Lung microvascular endothelial cell (primary cell): ENCODE measurements around the gene HS3ST2. TPM values are rescaled to one million over a fixed set of nuclear protein-coding genes. Genes with fewer than 3 reads are reported as not detected.

Source experiments
- DNase-seq, 2 donors: peaks; one replicate each; pipeline versions ENCODE4 v3.0.0 to v3.0.0-alpha.2; 2010; ENCODE audit warnings: low read depth in 2 of 2
- total RNA-seq: library from RNA; depleted of rRNA; stranded (reverse); fragments of >200 nt; gene quantifications from 2 replicates; pipeline ENCODE4 v1.2.1, GENCODE V29; 2014

Gene HS3ST2
- total RNA-seq, result not detected in 2 replicates

GRCh38 chr16:22813948-22814710, at the start of gene HS3ST2:
Gene HS3ST2 (plus strand): TSS chr16:22814162. CDS start chr16:22814611, 449 bp downstream.
- DNase-seq, result peak; percentile 23 to 40

GRCh38 chr16:22764662-22765327, 49.2 kb upstream of the HS3ST2 start:
- DNase-seq, result no peak

GRCh38 chr16:22765479-22765878, 48.5 kb upstream of the HS3ST2 start:
- DNase-seq, result no peak

GRCh38 chr16:22770866-22771265, 43.1 kb upstream of the HS3ST2 start:
- DNase-seq, result no peak

GRCh38 chr16:22771551-22771950, 42.4 kb upstream of the HS3ST2 start:
- DNase-seq, result no peak

GRCh38 chr16:22775220-22775922, 38.6 kb upstream of the HS3ST2 start:
- DNase-seq, result no peak

GRCh38 chr16:22781480-22781879, 32.5 kb upstream of the HS3ST2 start:
- no peak for DNase-seq

- peak in 1 of 2 donors; percentile 5 for DNase-seq
Observed at GRCh38 chr16:22782314-22782713, 31.6 kb upstream of the HS3ST2 start.

GRCh38 chr16:22784690-22785214, 29.2 kb upstream of the HS3ST2 start:
- no peak for DNase-seq

- no peak for DNase-seq
Observed at GRCh38 chr16:22785552-22785951, 28.4 kb upstream of the HS3ST2 start.

GRCh38 chr16:22786284-22786683, 27.7 kb upstream of the HS3ST2 start:
- DNase-seq, result no peak

- no peak for DNase-seq
Observed at GRCh38 chr16:22786691-22787090, 27.3 kb upstream of the HS3ST2 start.

- no peak for DNase-seq
Observed at GRCh38 chr16:22787466-22788192, 26.3 kb upstream of the HS3ST2 start.

GRCh38 chr16:22788193-22788530, 25.8 kb upstream of the HS3ST2 start:
- no peak for DNase-seq

- DNase-seq, result no peak
Observed at GRCh38 chr16:22789281-22789945, 24.5 kb upstream of the HS3ST2 start.

GRCh38 chr16:22797551-22797950, 16.4 kb upstream of the HS3ST2 start:
- no peak for DNase-seq

GRCh38 chr16:22799113-22799512, 14.8 kb upstream of the HS3ST2 start:
- DNase-seq, result no peak

- no peak for DNase-seq
Observed at GRCh38 chr16:22804893-22805292, 9.1 kb upstream of the HS3ST2 start.

GRCh38 chr16:22805326-22805725, 8.6 kb upstream of the HS3ST2 start:
- no peak for DNase-seq

- no peak for DNase-seq
Observed at GRCh38 chr16:22806811-22807210, 7.2 kb upstream of the HS3ST2 start.

- no peak for DNase-seq
Observed at GRCh38 chr16:22810226-22810625, 3.7 kb upstream of the HS3ST2 start.
